ENCODE results near the gene ECEL1. TPM values are rescaled to one million over a fixed set of nuclear protein-coding genes. Genes with fewer than 3 reads are reported as not detected.
"Not testable (repeated sequence)": the region's sequence is repeated elsewhere in the genome, so short reads cannot be mapped to it uniquely, and the experiment has no call there.

ECEL1 gene
- total RNA-seq, 3 donors from 2014 or later (not counting 1 experiment from before 2014, with no cell fraction given): not detected

GRCh38 chr2:232434563-232435374 lies 52.9 kb downstream of the ECEL1 start:
- peaks cover 2% of the 10 kb centered on the region for H3K4me1 ChIP-seq (ENCODE audit: control insufficient read depth, insufficient read depth, low read length)
- Mint-ChIP-seq H3K9me3 (no peaks in the 10 kb centered on the region), H3K36me3 (no peaks in the 10 kb centered on the region), H3K4me3 (no peak overlapping the region), H3K27me3 (ENCODE audit: low read depth in 2 of 2) (no peaks in the 10 kb centered on the region), H3K27ac (no peak overlapping the region), H3K4me1 (peaks cover 0 to under 1% of the 10 kb centered on the region in 2 donors)
- H3K27ac ChIP-seq (ENCODE audit: low read length): no peak overlapping the region
- TF ChIP-seq, protein P1, sequence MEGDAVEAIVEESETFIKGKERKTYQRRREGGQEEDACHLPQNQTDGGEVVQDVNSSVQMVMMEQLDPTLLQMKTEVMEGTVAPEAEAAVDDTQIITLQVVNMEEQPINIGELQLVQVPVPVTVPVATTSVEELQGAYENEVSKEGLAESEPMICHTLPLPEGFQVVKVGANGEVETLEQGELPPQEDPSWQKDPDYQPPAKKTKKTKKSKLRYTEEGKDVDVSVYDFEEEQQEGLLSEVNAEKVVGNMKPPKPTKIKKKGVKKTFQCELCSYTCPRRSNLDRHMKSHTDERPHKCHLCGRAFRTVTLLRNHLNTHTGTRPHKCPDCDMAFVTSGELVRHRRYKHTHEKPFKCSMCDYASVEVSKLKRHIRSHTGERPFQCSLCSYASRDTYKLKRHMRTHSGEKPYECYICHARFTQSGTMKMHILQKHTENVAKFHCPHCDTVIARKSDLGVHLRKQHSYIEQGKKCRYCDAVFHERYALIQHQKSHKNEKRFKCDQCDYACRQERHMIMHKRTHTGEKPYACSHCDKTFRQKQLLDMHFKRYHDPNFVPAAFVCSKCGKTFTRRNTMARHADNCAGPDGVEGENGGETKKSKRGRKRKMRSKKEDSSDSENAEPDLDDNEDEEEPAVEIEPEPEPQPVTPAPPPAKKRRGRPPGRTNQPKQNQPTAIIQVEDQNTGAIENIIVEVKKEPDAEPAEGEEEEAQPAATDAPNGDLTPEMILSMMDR (IDR thresholded peaks at IDR 0.05): no peak
- no peaks in the 10 kb centered on the region for H3K36me3 ChIP-seq (ENCODE audit: control insufficient read depth, insufficient read depth, low read length)
- no peak overlapping the region for H3K4me3 ChIP-seq (ENCODE audit: low read length)
- H3K9me3 ChIP-seq (ENCODE audit: control insufficient read depth, insufficient read depth, low read length): no peaks in the 10 kb centered on the region
- intact Hi-C loops (cut with micrococcal nuclease): no loop called here
- no peak for ATAC-seq
- DNase-seq: no peak
- H3K27me3 ChIP-seq (ENCODE audit: control insufficient read depth, insufficient read depth, low read length): no peaks in the 10 kb centered on the region
- WGBS (ENCODE audit: insufficient coverage): 89% methylated on average over 12 of the region's 12 CpGs

GRCh38 chr2:232434091-232434490 lies 53.5 kb downstream of the ECEL1 start:
- H3K36me3 Mint-ChIP-seq: no peaks in the 10 kb centered on the region
- 85% methylated on average over 9 of the region's 9 CpGs for WGBS (ENCODE audit: insufficient coverage)
- H3K4me1 Mint-ChIP-seq: no peaks in the 10 kb centered on the region
- DNase-seq: no peak
- Histone ChIP-seq H3K27ac (ENCODE audit: low read length) (no peak overlapping the region), H3K4me1 (ENCODE audit: control insufficient read depth, insufficient read depth, low read length) (no peaks in the 10 kb centered on the region), H3K4me3 (ENCODE audit: low read length) (no peak overlapping the region), H3K27me3 (ENCODE audit: control insufficient read depth, insufficient read depth, low read length) (no peaks in the 10 kb centered on the region), H3K9me3 (ENCODE audit: control insufficient read depth, insufficient read depth, low read length) (no peaks in the 10 kb centered on the region), H3K36me3 (ENCODE audit: control insufficient read depth, insufficient read depth, low read length) (no peaks in the 10 kb centered on the region)
- ATAC-seq: no peak
- intact Hi-C loops (cut with micrococcal nuclease): no loop called here
- no peaks in the 10 kb centered on the region for H3K9me3 Mint-ChIP-seq
- H3K27me3 Mint-ChIP-seq (ENCODE audit: low read depth in 2 of 2): no peaks in the 10 kb centered on the region
- TF ChIP-seq, protein P1 (IDR thresholded peaks at IDR 0.05): no peak
- no peak overlapping the region for H3K4me3 Mint-ChIP-seq
- H3K27ac Mint-ChIP-seq: no peak overlapping the region

GRCh38 chr2:232433622-232434021 lies 54.0 kb downstream of the ECEL1 start:
- H3K27ac Mint-ChIP-seq; H3K9me3 ChIP-seq (ENCODE audit: control insufficient read depth, insufficient read depth, low read length); H3K27me3 Mint-ChIP-seq (ENCODE audit: low read depth in 2 of 2); intact Hi-C loops (cut with micrococcal nuclease); DNase-seq; H3K4me1 ChIP-seq (ENCODE audit: control insufficient read depth, insufficient read depth, low read length); H3K4me3 Mint-ChIP-seq; ATAC-seq; H3K27me3 ChIP-seq (ENCODE audit: control insufficient read depth, insufficient read depth, low read length); H3K4me1 Mint-ChIP-seq; H3K4me3 ChIP-seq (ENCODE audit: low read length); H3K27ac ChIP-seq (ENCODE audit: low read length); H3K9me3 Mint-ChIP-seq; H3K36me3 ChIP-seq (ENCODE audit: control insufficient read depth, insufficient read depth, low read length); H3K36me3 Mint-ChIP-seq: not testable (repeated sequence)
- 78% methylated on average over 8 of the region's 9 CpGs for WGBS (ENCODE audit: insufficient coverage)

- Mint-ChIP-seq H3K4me1 (no peaks in the 10 kb centered on the region), H3K36me3 (no peaks in the 10 kb centered on the region), H3K4me3 (no peak overlapping the region), H3K27ac (no peak overlapping the region), H3K9me3 (no peaks in the 10 kb centered on the region), H3K27me3 (ENCODE audit: low read depth in 2 of 2) (no peaks in the 10 kb centered on the region)
- DNase-seq (no peak), ATAC-seq (no peak)
- 71% methylated on average over 16 of the region's 16 CpGs for WGBS (ENCODE audit: insufficient coverage)
- TF ChIP-seq, protein P1 (IDR thresholded peaks at IDR 0.05): no peak
- H3K27me3 ChIP-seq (ENCODE audit: control insufficient read depth, insufficient read depth, low read length): no peaks in the 10 kb centered on the region
- no peaks in the 10 kb centered on the region for H3K9me3 ChIP-seq (ENCODE audit: control insufficient read depth, insufficient read depth, low read length)
- H3K27ac ChIP-seq (ENCODE audit: low read length): no peak overlapping the region
- H3K36me3 ChIP-seq (ENCODE audit: control insufficient read depth, insufficient read depth, low read length): no peaks in the 10 kb centered on the region
- H3K4me1 ChIP-seq (ENCODE audit: control insufficient read depth, insufficient read depth, low read length): no peaks in the 10 kb centered on the region
- H3K4me3 ChIP-seq (ENCODE audit: low read length): no peak overlapping the region
- intact Hi-C loops (cut with micrococcal nuclease): no loop called here
These were observed 54.9 kb downstream of the ECEL1 start for GRCh38 chr2:232432598-232433184.

Measured in natural killer cell (primary cell).